Neural cell (in vitro differentiated cells): ENCODE measurements around the gene SWSAP1. TPM values are rescaled to one million over a fixed set of nuclear protein-coding genes. Genes with fewer than 3 reads are reported as not detected.
A peak's percentile ranks its signal among the peaks of the same experiment; 100 is the strongest.

Experiments
- H2AFZ ChIP-seq: fragments of 200-600, 300-800 bp; sonication (generic), shearing (Covaris generic); 2 replicates; pipeline ENCODE4 v1.6.0; 2014; ENCODE audit warnings: low read depth, mild to moderate bottlenecking, antibody characterized with exemption, low read length, moderate library complexity
- H3F3A ChIP-seq: fragments of 200-600 bp; shearing (Covaris generic); 2 replicates; pipeline ENCODE4 v1.6.1; 2016; ENCODE audit warnings: mild to moderate bottlenecking, moderate library complexity, mixed read lengths, antibody characterized with exemption, low read length; ENCODE audit not compliant: insufficient read depth, poor library complexity, severe bottlenecking
- H3K27ac ChIP-seq: fragments of 200-600, 300-800 bp; sonication (generic), shearing (Covaris generic); 2 replicates; pipeline ENCODE4 v1.5.1; 2014; ENCODE audit warnings: mild to moderate bottlenecking, low read length, moderate library complexity
- H3K27me3 ChIP-seq: fragments of 300-800, 200-600 bp; sonication (generic), shearing (Covaris generic); 2 replicates; pipeline ENCODE4 v1.6.0; 2014; ENCODE audit warnings: mild to moderate bottlenecking, low read depth, low read length, moderate library complexity; ENCODE audit not compliant: insufficient read depth
- H3K36me3 ChIP-seq: fragments of 300-800, 200-600 bp; sonication (generic), shearing (Covaris generic); 2 replicates; pipeline ENCODE4 v1.5.1; 2014; ENCODE audit warnings: mild to moderate bottlenecking, antibody characterized with exemption, low read length, moderate library complexity; ENCODE audit not compliant: insufficient read depth
- H3K4me2 ChIP-seq: fragments of 300-800, 200-600 bp; sonication (generic), shearing (Covaris generic); 2 replicates; pipeline ENCODE4 v1.6.0; 2014; ENCODE audit warnings: mild to moderate bottlenecking, low read length
- H3K4me3 ChIP-seq: fragments of 300-800, 200-600 bp; sonication (generic), shearing (Covaris generic); 2 replicates; pipeline ENCODE4 v1.5.1; 2014; ENCODE audit warnings: mild to moderate bottlenecking, low read length, moderate library complexity
- H3K79me2 ChIP-seq: fragments of 200-600 bp; shearing (Covaris generic); replicated peaks from 2 replicates; pipeline ENCODE4 v1.6.0; 2014; ENCODE audit warnings: mild to moderate bottlenecking, low read length, moderate library complexity; ENCODE audit not compliant: insufficient read depth
- H3K9ac ChIP-seq: fragments of 300-800, 200-600 bp; sonication (generic), shearing (Covaris generic); 2 replicates; pipeline ENCODE4 v1.6.1; 2016; ENCODE audit warnings: mild to moderate bottlenecking, low read length, mixed read lengths
- H3K9me2 ChIP-seq: fragments of 200-600 bp; shearing (Covaris generic); 2 replicates; pipeline ENCODE4 v1.6.1; 2016; ENCODE audit warnings: mild to moderate bottlenecking, low read length, mixed read lengths; ENCODE audit not compliant: insufficient read depth
- H3K9me3 ChIP-seq: fragments of 200-600, 300-800 bp; sonication (generic), shearing (Covaris generic); 2 replicates; pipeline ENCODE4 v1.6.1; 2016; ENCODE audit warnings: mild to moderate bottlenecking, mixed run types, low read length, moderate library complexity, mixed read lengths
- H4K20me1 ChIP-seq: fragments of 200-600 bp; shearing (Covaris generic); 2 replicates; pipeline ENCODE4 v1.6.1; 2016; ENCODE audit warnings: mild to moderate bottlenecking, mixed run types; ENCODE audit not compliant: insufficient read depth
- CTCF ChIP-seq: fragments of 450-650 bp; IDR thresholded peaks from 2 replicates; pipeline ENCODE4 v1.5.1; 2014; ENCODE audit warnings: antibody characterized with exemption, mild to moderate bottlenecking, moderate library complexity; ENCODE audit not compliant: poor library complexity, severe bottlenecking
- EP300 ChIP-seq: fragments of 450-650 bp; conservative IDR thresholded peaks from 2 replicates; pipeline ENCODE4 v1.6.1; 2014; ENCODE audit warnings: antibody characterized with exemption, mild to moderate bottlenecking, moderate library complexity; ENCODE audit not compliant: poor library complexity, severe bottlenecking
- EZH2 ChIP-seq: fragments of 200-600, 300-800 bp; shearing (Covaris generic), sonication (generic); IDR thresholded peaks from 2 replicates; pipeline ENCODE4 v1.6.1; 2014; ENCODE audit warnings: antibody characterized with exemption, low read length, borderline replicate concordance, mild to moderate bottlenecking; ENCODE audit not compliant: insufficient read depth, poor library complexity, severe bottlenecking
- MXI1 ChIP-seq: fragments of 450-650 bp; conservative IDR thresholded peaks from 2 replicates; pipeline ENCODE4 v1.6.1; 2014; ENCODE audit warnings: antibody characterized with exemption, mild to moderate bottlenecking; ENCODE audit not compliant: poor library complexity, severe bottlenecking
- POLR2AphosphoS5 ChIP-seq: IDR thresholded peaks from 2 replicates; pipeline ENCODE4 v1.6.1; 2012
- RAD21 ChIP-seq: fragments of 450-650 bp; conservative IDR thresholded peaks from 2 replicates; pipeline ENCODE4 v1.6.1; 2014; ENCODE audit warnings: antibody characterized with exemption, mild to moderate bottlenecking, moderate library complexity
- REST ChIP-seq: IDR thresholded peaks from 2 replicates; pipeline ENCODE4 v1.6.1; 2012; ENCODE audit warnings: borderline replicate concordance
- SMC3 ChIP-seq: fragments of 450-650 bp; conservative IDR thresholded peaks from 2 replicates; pipeline ENCODE4 v1.6.1; 2014; ENCODE audit warnings: antibody characterized with exemption, mild to moderate bottlenecking, moderate library complexity; ENCODE audit not compliant: poor library complexity
- TAF1 ChIP-seq: IDR thresholded peaks from 2 replicates; pipeline ENCODE4 v1.6.1; 2012; ENCODE audit warnings: low read depth
- polyA plus RNA-seq: library from polyadenylated mRNA; depleted of rRNA; stranded (reverse); fragments of >200 nt; gene quantifications from 2 replicates; pipeline ENCODE4 v1.2.3, GENCODE V29; 2014

SWSAP1 gene
- polyA plus RNA-seq, 1 donor from 2014 or later: 2.4 TPM

- Histone ChIP-seq H3K4me3 (no peak overlapping the region), H4K20me1 (no peaks in the 10 kb centered on the region), H3K9ac (no peak overlapping the region), H3K9me3 (peaks cover 4% of the 10 kb centered on the region), H3F3A (no peaks in the 10 kb centered on the region), H3K36me3 (peaks cover 14% of the 10 kb centered on the region), H3K4me2 (no peak overlapping the region), H3K27ac (no peak overlapping the region), H3K27me3 (no peaks in the 10 kb centered on the region), H2AFZ (no peak overlapping the region), H3K9me2 (no peaks in the 10 kb centered on the region), H3K79me2 (peaks cover 19% of the 10 kb centered on the region)
- TF ChIP-seq MXI1 (no peak), CTCF (no peak), REST (no peak), TAF1 (no peak), POLR2AphosphoS5 (no peak), EP300 (no peak), RAD21 (no peak), EZH2 (no peak), SMC3 (no peak)
These were observed 37.4 kb upstream of the SWSAP1 start for GRCh38 chr19:11337080-11337479.

GRCh38 chr19:11338121-11338520 is 36.3 kb upstream of the SWSAP1 start:
- Histone ChIP-seq H4K20me1 (no peaks in the 10 kb centered on the region), H3K36me3 (peaks cover 14% of the 10 kb centered on the region), H3K9me3 (peaks cover 4% of the 10 kb centered on the region), H3K79me2 (peaks cover 19% of the 10 kb centered on the region), H3K27me3 (no peaks in the 10 kb centered on the region), H3K4me2 (peak overlapping the region; percentile 78), H2AFZ (no peak overlapping the region), H3K4me3 (peak overlapping the region; percentile 96), H3K9ac (peak overlapping the region; percentile 90), H3K9me2 (no peaks in the 10 kb centered on the region), H3F3A (no peaks in the 10 kb centered on the region), H3K27ac (no peak overlapping the region)
- no peak for TF ChIP-seq EP300
- no peak for TF ChIP-seq REST
- TF ChIP-seq TAF1: no peak
- TF ChIP-seq RAD21: no peak
- TF ChIP-seq CTCF: no peak
- no peak for TF ChIP-seq POLR2AphosphoS5
- no peak for TF ChIP-seq EZH2
